HG03460 (cell line): ENCODE measurements around the gene TRIO.

Experiments
- ATAC-seq: cut with Tn5 transposase; IDR thresholded peaks from one replicate; pipeline ENCODE4 v1.9.1; 2021; ENCODE audit not compliant: unreplicated experiment

Gene TRIO

GRCh38 chr5:14220642-14221041 lies 77.5 kb downstream of the TRIO start:
- no peak for ATAC-seq

GRCh38 chr5:14221732-14222131 lies 78.6 kb downstream of the TRIO start:
- no peak for ATAC-seq

- no peak for ATAC-seq
Measured at GRCh38 chr5:14222206-14222605, 79.1 kb downstream of the TRIO start.

DNA sequence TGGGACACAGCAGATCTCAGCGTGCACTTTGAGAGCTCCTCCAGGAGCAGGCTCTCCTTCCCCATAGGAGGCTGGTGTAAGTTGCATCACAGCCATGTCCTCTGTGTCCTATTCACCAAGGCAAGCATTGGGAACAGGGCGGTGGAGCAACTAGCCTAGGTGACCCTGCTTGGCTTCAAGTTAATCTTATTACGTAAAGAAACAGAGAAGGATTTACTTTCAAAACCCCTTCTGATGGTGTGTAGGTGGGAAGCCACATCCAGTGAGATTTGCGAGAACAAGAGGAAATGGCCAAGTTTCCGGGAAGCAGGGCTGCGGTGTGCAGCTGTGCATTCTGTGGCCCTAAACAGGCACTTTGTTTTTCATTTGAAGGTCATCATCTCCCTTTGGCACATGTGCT lies 80.2 kb downstream of the TRIO start:
- ATAC-seq, result no peak

DNA sequence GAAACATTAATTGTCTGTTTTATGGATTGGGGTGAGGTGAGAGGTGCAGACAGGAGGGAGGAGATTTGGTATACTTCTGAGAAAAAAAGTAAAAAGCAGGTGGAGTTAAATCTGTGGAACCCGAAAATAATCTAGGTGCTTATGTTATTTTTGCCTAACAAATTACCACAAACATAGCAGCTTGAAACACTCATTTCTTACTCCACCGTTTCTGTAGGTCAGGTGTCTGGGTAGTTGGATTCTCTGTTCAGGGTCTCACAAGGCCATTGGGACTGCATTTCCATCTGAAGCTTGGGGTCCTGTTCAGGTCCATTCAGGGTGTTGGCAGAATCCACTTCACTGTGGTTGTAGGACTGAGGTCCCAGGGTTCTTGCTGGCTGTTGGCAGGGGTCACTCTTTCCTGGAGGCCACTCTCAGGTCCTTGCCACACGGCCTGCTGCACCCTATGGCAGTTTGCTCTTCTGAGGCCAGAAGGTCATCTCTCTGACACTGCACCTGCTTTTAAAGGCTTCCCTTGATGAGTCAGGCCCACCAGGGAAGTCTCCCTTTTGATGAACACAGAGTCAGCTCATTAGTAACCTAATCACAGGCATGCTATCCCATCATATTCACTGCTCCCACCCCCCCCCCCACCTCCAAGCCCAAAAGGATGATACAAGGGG lies 82.2 kb downstream of the TRIO start:
- peak; percentile 45 for ATAC-seq

DNA sequence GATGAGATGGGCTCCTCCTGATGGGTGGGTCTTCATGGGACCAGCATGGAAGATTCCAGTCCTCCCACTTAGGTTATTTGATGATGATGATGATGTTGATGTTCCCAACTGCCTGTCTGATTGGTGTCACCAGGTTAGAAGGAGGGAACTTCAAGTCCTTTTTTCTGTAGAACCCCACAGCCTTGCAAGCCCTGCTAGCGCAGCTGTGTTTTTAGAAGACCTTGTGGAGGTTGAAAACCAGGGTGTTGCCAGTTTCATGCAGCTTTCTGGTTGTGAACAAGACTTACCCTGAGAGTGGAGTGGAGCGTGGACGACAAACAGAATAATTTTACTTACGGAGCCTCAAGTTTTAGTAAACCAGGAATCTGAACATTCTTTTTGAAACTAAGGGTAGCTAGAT lies 83.0 kb downstream of the TRIO start:
- no peak for ATAC-seq

- ATAC-seq, result no peak
Measured at GRCh38 chr5:14226554-14226953, 83.4 kb downstream of the TRIO start.

DNA sequence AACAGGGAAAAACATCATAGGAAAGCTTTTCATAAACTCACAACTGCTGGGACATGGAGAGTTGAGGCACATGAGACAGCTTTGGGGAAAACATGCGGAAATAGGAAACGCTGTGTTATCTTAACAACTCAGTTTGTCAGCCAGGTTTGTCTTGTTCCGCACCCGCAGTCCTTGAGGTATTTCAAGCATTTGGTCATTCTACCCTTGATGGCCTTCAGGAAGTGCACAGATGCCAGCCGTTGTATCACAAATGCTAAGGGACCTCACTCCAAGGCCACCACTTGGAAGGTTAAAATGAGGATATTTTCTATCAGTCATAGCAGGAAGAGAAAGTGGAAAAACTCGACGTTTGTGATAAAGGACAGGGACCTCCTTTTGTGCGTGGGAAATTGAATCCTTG lies 83.8 kb downstream of the TRIO start:
- no peak for ATAC-seq

DNA sequence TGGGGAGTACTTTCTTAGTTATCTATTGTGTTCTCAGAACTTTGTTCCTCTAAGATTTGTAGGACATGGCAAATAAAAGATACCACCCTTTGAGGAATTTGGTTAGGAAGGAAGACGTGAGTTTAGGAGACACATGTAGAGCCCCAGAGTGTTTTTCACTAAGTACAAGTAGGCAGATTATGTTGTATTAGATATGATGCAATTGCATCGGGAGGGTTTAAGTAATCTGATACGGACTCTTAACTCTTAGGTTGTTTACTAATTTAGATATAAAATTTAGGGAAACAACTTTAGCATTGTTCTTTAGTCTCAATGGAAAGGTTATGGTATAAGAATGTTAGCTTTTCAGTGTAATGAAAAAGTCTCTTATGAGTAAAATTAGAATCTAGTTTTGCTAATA lies 84.4 kb downstream of the TRIO start:
- ATAC-seq, result no peak

GRCh38 chr5:14228219-14228618 lies 85.1 kb downstream of the TRIO start:
- ATAC-seq, result no peak

GRCh38 chr5:14229181-14229580 lies 86.0 kb downstream of the TRIO start:
- ATAC-seq, result no peak

- ATAC-seq, result no peak
Measured at GRCh38 chr5:14229734-14230133, 86.6 kb downstream of the TRIO start.

DNA sequence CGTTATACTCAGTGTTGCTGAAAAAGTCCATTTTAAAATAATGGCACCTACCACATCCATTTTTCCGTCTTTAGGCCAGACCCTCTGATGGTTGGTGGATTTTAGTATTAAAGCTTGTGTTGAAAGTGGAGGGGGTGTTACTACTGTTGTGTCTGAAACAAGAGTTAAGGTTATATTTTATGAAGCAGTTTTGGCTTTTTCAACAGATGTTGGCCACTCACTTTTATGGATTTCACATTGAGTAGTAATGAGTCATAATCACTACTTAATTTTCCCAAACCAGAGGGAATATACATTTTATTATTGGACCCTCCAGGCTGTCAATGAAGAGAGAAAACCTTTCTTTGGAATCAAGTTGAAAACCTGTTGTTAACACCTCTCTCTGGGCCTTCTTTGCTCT lies 88.0 kb downstream of the TRIO start:
- no peak for ATAC-seq

- no peak for ATAC-seq
Measured at GRCh38 chr5:14231890-14232289, 88.7 kb downstream of the TRIO start.

- no peak for ATAC-seq
Measured at GRCh38 chr5:14234204-14234603, 91.1 kb downstream of the TRIO start.

GRCh38 chr5:14235872-14236271 lies 92.7 kb downstream of the TRIO start:
- peak; percentile 70 for ATAC-seq

DNA sequence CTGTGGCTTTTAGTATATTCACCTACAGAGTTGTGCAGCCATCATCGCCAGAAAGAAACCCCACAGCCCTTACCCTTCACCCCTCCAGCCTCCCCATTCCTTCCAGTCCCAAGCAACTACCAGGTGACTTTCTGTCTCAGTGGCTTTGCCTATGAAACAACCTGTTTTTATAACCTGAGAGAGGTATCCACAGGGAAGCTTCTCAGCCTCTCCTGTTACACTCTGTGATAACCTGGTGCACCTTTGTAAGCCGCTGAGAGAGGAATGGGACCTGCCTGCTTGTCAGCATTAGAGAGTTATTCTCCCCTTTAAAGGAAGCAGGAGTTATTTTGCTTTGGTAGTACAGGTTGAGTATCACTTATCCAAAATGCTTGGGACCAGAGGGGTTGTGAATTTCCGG lies 93.6 kb downstream of the TRIO start:
- no peak for ATAC-seq

- ATAC-seq, result no peak
Measured at GRCh38 chr5:14237317-14238086, 94.4 kb downstream of the TRIO start.

DNA sequence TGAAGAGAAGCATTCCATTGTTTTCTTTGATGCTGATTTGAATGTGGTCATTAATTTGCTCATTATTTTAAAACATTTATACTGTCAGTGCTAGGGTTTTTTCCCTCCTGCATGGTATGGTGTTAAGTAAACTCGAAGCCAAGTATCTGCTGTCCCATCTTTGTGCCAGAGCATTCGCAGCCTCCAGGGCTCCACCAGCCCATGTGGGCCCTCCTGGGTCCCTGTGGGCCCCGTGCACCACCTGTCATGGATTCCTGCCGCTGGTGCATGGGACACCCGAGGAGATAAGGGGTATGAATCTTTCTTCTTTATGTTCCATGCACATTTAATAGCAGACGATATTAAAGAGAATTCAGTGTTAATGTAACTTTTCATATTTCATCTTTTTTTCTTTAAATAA lies 95.1 kb downstream of the TRIO start:
- no peak for ATAC-seq

GRCh38 chr5:14239404-14239803 lies 96.3 kb downstream of the TRIO start:
- no peak for ATAC-seq

GRCh38 chr5:14239951-14240350 lies 96.8 kb downstream of the TRIO start:
- no peak for ATAC-seq

DNA sequence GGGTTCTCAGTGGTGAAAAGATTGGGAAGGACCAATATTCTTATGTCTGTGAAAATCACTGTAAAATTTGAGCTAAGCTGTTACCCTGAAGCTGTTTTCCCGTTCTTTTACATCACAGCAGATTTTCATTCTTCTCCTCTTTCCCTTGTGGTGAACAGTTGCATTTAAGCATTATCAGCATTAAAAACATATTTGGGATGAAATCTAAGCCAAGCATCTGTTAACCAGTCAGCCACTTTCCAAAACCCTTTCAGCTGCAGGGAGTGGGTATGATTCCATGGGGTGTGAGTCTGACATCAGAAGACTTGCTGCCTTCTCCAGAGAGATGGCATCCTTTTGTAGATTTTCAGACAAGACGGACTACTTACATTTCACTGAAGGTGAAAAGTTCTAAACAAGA lies 97.2 kb downstream of the TRIO start:
- ATAC-seq, result no peak

- ATAC-seq, result no peak
Measured at GRCh38 chr5:14241141-14241540, 98.0 kb downstream of the TRIO start.
